Fibroblast of skin of back (primary cell): ENCODE results near the gene RAB4A. TPM values are rescaled to one million over a fixed set of nuclear protein-coding genes. Genes with fewer than 3 reads are reported as not detected.

Experiments used
- DNase-seq: peaks from one replicate; pipeline ENCODE4 v3.0.0-alpha.2; 2013
- polyA plus RNA-seq, 2 experiments: library from polyadenylated mRNA; unstranded; fragments of 120-200 nt; gene quantifications; one replicate each; pipeline ENCODE4 v1.2.1, GENCODE V29; 2013; ENCODE audit not compliant: insufficient read length in 2 of 2

The RAB4A gene
- polyA plus RNA-seq (2013, experiment 1 of 2; ENCODE audit: insufficient read length), result 50.0 TPM
- polyA plus RNA-seq (2013, experiment 2 of 2; ENCODE audit: insufficient read length), result 61.7 TPM

GRCh38 chr1:229270547-229271447 lies at the start of gene RAB4A:
TSS of gene RAB4A (plus strand) at chr1:229271111. CDS start at chr1:229271340, 229 bp downstream.
- DNase-seq, result peak; percentile 88

GRCh38 chr1:229222081-229222480 lies 48.8 kb upstream of the RAB4A start:
- DNase-seq, result no peak

- no peak for DNase-seq
Measured at GRCh38 chr1:229223498-229223897, 47.4 kb upstream of the RAB4A start.

- peak; percentile 22 for DNase-seq
Measured at GRCh38 chr1:229224308-229224707, 46.6 kb upstream of the RAB4A start.

GRCh38 chr1:229225331-229225782 lies 45.6 kb upstream of the RAB4A start:
- DNase-seq, result no peak

GRCh38 chr1:229226796-229227195 lies 44.1 kb upstream of the RAB4A start:
- DNase-seq, result no peak

GRCh38 chr1:229227298-229227919 lies 43.5 kb upstream of the RAB4A start:
- DNase-seq, result peak; percentile 53

- DNase-seq, result no peak
Measured at GRCh38 chr1:229228522-229228921, 42.4 kb upstream of the RAB4A start.

GRCh38 chr1:229229137-229229720 lies 41.7 kb upstream of the RAB4A start:
- DNase-seq, result peak; percentile 18

- DNase-seq, result no peak
Measured at GRCh38 chr1:229229721-229230139, 41.2 kb upstream of the RAB4A start.

GRCh38 chr1:229230140-229230892 lies 40.6 kb upstream of the RAB4A start:
- no peak for DNase-seq

- peak; percentile 81 for DNase-seq
Measured at GRCh38 chr1:229230893-229231753, 39.8 kb upstream of the RAB4A start.

- peak; percentile 8 for DNase-seq
Measured at GRCh38 chr1:229231754-229232119, 39.2 kb upstream of the RAB4A start.

GRCh38 chr1:229234870-229235472 lies 35.9 kb upstream of the RAB4A start:
- no peak for DNase-seq

- DNase-seq, result no peak
Measured at GRCh38 chr1:229237320-229237719, 33.6 kb upstream of the RAB4A start.

GRCh38 chr1:229238231-229238630 lies 32.7 kb upstream of the RAB4A start:
- no peak for DNase-seq

GRCh38 chr1:229238674-229239415 lies 32.1 kb upstream of the RAB4A start:
- no peak for DNase-seq

GRCh38 chr1:229240532-229240931 lies 30.4 kb upstream of the RAB4A start:
- no peak for DNase-seq

GRCh38 chr1:229241390-229241789 lies 29.5 kb upstream of the RAB4A start:
- DNase-seq, result no peak

- no peak for DNase-seq
Measured at GRCh38 chr1:229243638-229244037, 27.3 kb upstream of the RAB4A start.
